Cardiac muscle cell (in vitro differentiated cells and primary cell): Measurements from ENCODE around the gene EXOC3. TPM values are rescaled to one million over a fixed set of nuclear protein-coding genes. Genes with fewer than 3 reads are reported as not detected.

ENCODE experiments used
- DNase-seq, 2 donors: peaks; one replicate each; pipeline versions ENCODE4 v3.0.0 to v3.0.0-alpha.2; 2010 to 2017; ENCODE audit warnings: low read depth in 1 of 2, low spot score in 1 of 2
- H3K27ac ChIP-seq: fragments of 200-600 bp; sonication (generic); 2 replicates; pipeline ENCODE4 v1.5.1; 2016
- H3K27me3 ChIP-seq: fragments of 200-600 bp; sonication (generic); 2 replicates; pipeline ENCODE4 v1.6.0; 2016; ENCODE audit warnings: control low read depth
- H3K36me3 ChIP-seq: fragments of 200-600 bp; sonication (generic); 2 replicates; pipeline ENCODE4 v1.5.1; 2016; ENCODE audit warnings: control low read depth
- H3K4me1 ChIP-seq: fragments of 200-600 bp; sonication (generic); 2 replicates; pipeline ENCODE4 v1.8.1; 2017; ENCODE audit warnings: low read depth, mild to moderate bottlenecking, mixed run types
- H3K4me3 ChIP-seq: fragments of 200-600 bp; sonication (generic); 2 replicates; pipeline ENCODE4 v1.5.1; 2016; ENCODE audit warnings: mild to moderate bottlenecking
- H3K9me3 ChIP-seq: fragments of 200-600 bp; sonication (generic); 2 replicates; pipeline ENCODE4 v1.5.1; 2017; ENCODE audit warnings: low read depth, mild to moderate bottlenecking, control low read depth
- polyA plus RNA-seq: library from polyadenylated mRNA; unstranded; fragments of >200 nt; fragmentation: Nextera tagmentation; extraction: Ambion mirVana; gene quantifications from 2 replicates; pipeline ENCODE4 v1.2.1, GENCODE V29; 2016
- total RNA-seq: library from RNA; depleted of rRNA; stranded (reverse); fragments of >200 nt; gene quantifications from 2 replicates; pipeline ENCODE4 v1.2.3, GENCODE V29; 2016
- TF ChIP-seq, protein P1 (sequence below): IDR thresholded peaks from 2 replicates; pipeline ENCODE4 v1.5.1; 2012; ENCODE audit warnings: low read depth, mild to moderate bottlenecking, low read length

The EXOC3 gene
- total and polyA plus RNA-seq, 2 experiments from 2014 or later = 34.8 to 56.4 TPM

DNA sequence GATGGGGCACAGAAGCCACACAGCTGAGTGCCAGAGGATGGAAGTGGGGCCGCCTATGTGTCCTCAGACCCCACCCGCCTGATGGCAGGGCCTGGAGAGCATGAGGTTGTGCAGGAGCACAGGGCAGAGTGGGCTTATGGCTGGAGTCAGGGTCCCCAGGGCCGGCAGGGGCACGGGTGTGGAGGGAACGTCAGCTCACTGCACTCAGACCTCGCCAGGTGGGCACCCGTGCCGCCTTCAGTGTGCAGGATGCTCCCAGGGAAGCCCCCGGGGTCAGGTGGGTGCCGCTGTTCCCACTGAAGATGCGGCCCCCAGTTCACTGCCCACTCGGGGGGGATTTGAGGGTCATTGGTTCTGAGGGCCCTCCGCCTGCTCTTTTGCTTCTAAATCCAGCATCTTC lies 34.9 kb downstream of the EXOC3 start:
- TF ChIP-seq, protein P1, sequence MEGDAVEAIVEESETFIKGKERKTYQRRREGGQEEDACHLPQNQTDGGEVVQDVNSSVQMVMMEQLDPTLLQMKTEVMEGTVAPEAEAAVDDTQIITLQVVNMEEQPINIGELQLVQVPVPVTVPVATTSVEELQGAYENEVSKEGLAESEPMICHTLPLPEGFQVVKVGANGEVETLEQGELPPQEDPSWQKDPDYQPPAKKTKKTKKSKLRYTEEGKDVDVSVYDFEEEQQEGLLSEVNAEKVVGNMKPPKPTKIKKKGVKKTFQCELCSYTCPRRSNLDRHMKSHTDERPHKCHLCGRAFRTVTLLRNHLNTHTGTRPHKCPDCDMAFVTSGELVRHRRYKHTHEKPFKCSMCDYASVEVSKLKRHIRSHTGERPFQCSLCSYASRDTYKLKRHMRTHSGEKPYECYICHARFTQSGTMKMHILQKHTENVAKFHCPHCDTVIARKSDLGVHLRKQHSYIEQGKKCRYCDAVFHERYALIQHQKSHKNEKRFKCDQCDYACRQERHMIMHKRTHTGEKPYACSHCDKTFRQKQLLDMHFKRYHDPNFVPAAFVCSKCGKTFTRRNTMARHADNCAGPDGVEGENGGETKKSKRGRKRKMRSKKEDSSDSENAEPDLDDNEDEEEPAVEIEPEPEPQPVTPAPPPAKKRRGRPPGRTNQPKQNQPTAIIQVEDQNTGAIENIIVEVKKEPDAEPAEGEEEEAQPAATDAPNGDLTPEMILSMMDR = no peak
- Histone ChIP-seq H3K27ac (no peak overlapping the region), H3K27me3 (peaks cover 18% of the 10 kb centered on the region), H3K36me3 (no peaks in the 10 kb centered on the region), H3K9me3 (no peaks in the 10 kb centered on the region), H3K4me3 (no peak overlapping the region), H3K4me1 (peaks cover 5% of the 10 kb centered on the region)
- DNase-seq = no peak

GRCh38 chr5:478369-478981 lies 35.5 kb downstream of the EXOC3 start:
- Histone ChIP-seq H3K4me3 (no peak overlapping the region), H3K9me3 (no peaks in the 10 kb centered on the region), H3K36me3 (no peaks in the 10 kb centered on the region), H3K4me1 (peaks cover 5% of the 10 kb centered on the region), H3K27me3 (peaks cover 18% of the 10 kb centered on the region), H3K27ac (no peak overlapping the region)
- TF ChIP-seq, protein P1 = no peak
- DNase-seq = no peak

DNA sequence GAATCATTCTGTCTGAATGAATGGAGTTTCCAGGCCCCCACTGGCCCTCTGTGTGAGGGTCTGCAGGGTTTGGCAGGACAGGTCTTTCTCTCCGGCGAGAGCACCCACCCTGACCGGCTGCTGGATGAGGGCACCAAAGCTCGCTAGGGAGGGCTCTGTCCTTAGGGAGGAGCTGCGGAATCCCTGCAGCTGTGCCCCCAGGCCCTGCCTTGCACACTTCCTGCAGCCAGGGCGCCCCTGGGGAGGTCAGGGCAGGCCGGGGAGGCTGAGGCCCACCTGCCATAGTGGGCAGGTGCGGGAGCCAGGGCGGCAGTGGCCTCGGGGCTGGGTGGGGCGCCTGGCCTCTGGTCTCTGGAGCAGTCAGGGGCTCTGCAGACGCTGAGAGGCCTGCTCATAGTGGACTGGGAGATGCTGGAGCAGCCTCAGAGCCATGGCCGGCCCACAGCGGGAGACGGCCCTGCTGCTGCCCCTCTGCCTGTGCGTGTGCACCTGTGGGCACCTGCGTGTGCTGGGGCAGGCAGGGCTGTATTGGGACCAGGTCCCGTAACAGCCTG lies 36.1 kb downstream of the EXOC3 start:
- Histone ChIP-seq H3K4me1 (peaks cover 5% of the 10 kb centered on the region), H3K27ac (no peak overlapping the region), H3K9me3 (no peaks in the 10 kb centered on the region), H3K4me3 (no peak overlapping the region), H3K36me3 (no peaks in the 10 kb centered on the region), H3K27me3 (peaks cover 18% of the 10 kb centered on the region)
- DNase-seq = no peak
- TF ChIP-seq, protein P1 = no peak

DNA sequence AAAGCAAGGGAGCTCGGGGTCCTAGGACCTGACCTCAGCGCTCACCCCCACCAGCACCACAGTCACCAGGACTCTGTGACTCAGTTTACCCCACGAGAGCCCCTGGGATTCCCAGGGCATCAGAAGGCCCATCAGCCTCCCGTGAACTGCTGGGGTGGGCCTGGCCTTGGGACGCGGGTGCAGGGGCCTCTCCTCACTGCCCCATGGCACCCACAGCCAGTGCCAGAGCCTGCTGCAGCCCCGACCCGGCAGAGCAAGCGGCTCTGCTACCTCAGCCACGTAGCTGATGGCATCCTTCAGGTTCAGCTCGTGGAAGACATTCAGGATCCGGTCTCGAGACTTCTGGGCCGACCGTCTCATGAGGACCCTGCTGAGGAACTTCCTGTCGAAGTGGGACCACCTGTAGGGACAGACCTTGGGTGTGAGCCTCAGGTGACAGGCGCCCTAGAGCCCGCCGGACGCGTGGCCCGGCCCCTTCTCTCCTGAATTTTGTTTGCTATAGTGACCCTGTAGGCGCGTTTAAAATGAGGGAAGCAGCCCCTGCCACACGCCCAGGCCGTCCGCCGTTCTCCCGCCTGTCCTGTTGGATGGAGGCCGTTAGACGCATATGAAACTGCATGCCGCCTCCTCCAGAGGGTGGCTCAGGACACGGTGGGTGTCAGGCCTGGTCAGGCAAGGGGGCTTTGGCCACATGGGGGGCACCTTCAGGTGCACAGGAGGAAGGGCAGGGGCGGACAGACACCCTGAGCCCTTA lies 36.8 kb downstream of the EXOC3 start:
- Histone ChIP-seq H3K4me1 (peaks cover 5% of the 10 kb centered on the region), H3K36me3 (no peaks in the 10 kb centered on the region), H3K27ac (no peak overlapping the region), H3K9me3 (no peaks in the 10 kb centered on the region), H3K27me3 (peaks cover 17% of the 10 kb centered on the region), H3K4me3 (no peak overlapping the region)
- no peak for DNase-seq
- TF ChIP-seq, protein P1 = no peak

DNA sequence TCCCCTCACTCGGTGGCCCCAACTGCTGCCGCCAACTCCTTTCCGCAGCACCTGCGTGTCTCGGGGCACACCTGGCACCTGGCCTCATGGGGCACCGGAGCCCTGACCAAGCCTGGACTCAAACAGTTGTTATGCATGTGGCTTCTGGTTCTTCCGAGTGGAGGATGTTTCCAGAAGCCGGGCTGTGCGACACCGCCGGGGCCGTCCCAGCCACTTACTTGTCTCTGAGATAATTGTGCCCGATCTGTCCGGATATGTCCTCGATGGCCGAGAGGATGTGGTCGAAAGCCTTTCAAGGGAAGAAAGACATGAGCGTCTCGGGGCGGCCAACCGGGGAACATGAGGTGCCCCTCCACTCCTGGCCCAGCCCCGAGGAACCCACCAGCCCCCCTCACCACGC lies 38.4 kb downstream of the EXOC3 start:
- Histone ChIP-seq H3K4me1 (no peaks in the 10 kb centered on the region), H3K4me3 (no peak overlapping the region), H3K27ac (no peak overlapping the region), H3K36me3 (no peaks in the 10 kb centered on the region), H3K27me3 (peaks cover 1% of the 10 kb centered on the region), H3K9me3 (no peaks in the 10 kb centered on the region)
- TF ChIP-seq, protein P1 = no peak
- no peak for DNase-seq
